Left ventricle myocardium inferior (tissue), 1 donor: ENCODE measurements around the gene ARHGAP42. TPM values are rescaled to one million over a fixed set of nuclear protein-coding genes. Genes with fewer than 3 reads are reported as not detected.

Experiments
- DNase-seq: peaks from one replicate; pipeline ENCODE4 v3.0.0-alpha.2; 2020
- H3K27ac ChIP-seq: fragments of 200-600 bp; replicated peaks from 2 replicates; pipeline ENCODE4 v1.8.0; 2021
- H3K27me3 ChIP-seq: fragments of 200-600 bp; 2 replicates; pipeline ENCODE4 v1.8.0; 2021; ENCODE audit warnings: low read depth
- H3K36me3 ChIP-seq: fragments of 200-600 bp; 2 replicates; pipeline ENCODE4 v1.8.0; 2021
- H3K4me1 ChIP-seq: fragments of 200-600 bp; 2 replicates; pipeline ENCODE4 v1.8.0; 2021
- H3K4me3 ChIP-seq: fragments of 200-600 bp; 2 replicates; pipeline ENCODE4 v1.8.0; 2021; ENCODE audit warnings: mild to moderate bottlenecking, moderate library complexity
- H3K9me3 ChIP-seq: fragments of 200-600 bp; replicated peaks from 2 replicates; pipeline ENCODE4 v1.8.0; 2021
- CTCF ChIP-seq: fragments of 200-600 bp; IDR thresholded peaks from 2 replicates; pipeline ENCODE4 v1.8.0; 2021; ENCODE audit warnings: antibody characterized with exemption, mild to moderate bottlenecking, borderline replicate concordance
- intact Hi-C: fragments of 100-400 bp; cut with micrococcal nuclease; formaldehyde crosslinking; loops from one replicate; pipeline ENCODE4 v1.11.0; 2022
- total RNA-seq: library from RNA; stranded (reverse); fragmentation: NEBNext Ultra II Directional; extraction: Animal tissue kit (Norgen Biotek cat#: 25700); gene quantifications from one replicate; pipeline ENCODE4 v1.2.1, GENCODE V29; 2021
- donor health status: DM: no; HTN: yes; CAD: no; lungs with severe emphysema.

ARHGAP42 gene
- total RNA-seq, 1 donor from 2014 or later: 11.1 TPM

DNA sequence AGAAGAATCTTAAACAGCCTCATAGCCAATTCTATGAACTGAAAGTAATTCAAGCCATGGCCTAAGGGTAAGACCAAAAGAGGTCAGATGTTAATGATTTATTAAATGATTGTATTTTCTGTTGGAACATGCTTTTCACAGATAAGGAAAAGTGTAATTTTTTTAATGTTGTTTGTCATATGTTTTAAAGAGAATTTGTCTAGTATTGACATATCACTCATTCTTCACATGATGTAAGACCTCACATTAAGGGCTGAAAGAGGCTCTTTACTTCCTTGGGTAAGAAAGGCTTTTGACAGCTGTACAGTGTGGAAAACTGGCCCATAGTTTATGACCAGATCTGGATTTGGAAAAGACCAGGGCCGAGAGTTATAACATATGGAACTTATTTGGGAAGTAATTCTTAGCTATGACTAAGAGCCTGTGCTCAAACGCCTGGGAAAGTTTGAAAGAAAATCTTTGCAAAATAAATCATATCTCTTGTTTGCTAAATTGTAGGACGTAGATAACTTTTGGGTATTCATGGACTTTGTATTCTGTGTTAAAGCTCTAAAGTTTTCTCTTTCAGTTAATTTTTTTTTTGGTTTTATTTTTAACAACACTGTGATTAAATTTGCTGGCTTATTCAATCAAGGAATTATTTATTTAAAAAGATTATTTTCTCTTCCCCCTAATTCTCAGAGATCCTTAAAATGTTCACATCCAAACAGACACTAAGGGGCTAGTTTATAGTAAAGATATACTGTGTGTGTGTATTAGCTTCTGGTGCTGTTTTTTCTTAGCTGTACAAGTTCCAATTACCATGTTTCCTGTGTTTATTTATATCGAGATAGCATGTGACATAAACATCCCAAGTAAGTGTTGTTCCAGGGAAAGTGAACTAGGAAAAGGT, 162.2 kb downstream of the ARHGAP42 start:
- H3K4me1 ChIP-seq: peaks cover 33% of the 10 kb centered on the region
- no peak for TF ChIP-seq CTCF
- intact Hi-C loops: no loop called here
- no peak for DNase-seq
- H3K27ac ChIP-seq: peak overlapping the region; percentile 54
- H3K36me3 ChIP-seq: no peaks in the 10 kb centered on the region
- H3K9me3 ChIP-seq: no peaks in the 10 kb centered on the region
- no peaks in the 10 kb centered on the region for H3K27me3 ChIP-seq
- no peak overlapping the region for H3K4me3 ChIP-seq

DNA sequence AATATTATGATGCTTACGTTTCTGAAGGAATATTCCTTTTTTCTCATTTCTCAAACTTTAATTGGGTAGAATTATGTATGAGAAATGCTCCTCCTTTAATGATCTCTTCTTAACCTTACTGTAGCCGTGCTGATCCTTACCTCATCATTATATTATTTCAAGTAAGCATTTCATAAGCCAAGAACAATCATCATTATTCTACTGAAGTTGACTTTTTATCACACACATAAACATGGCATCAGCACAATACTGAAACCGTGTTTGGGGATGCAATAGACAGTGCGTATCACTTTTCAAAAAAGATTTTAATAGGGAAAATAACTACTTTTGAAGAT, 162.8 kb downstream of the ARHGAP42 start:
- no peak for DNase-seq
- Histone ChIP-seq H3K9me3 (no peaks in the 10 kb centered on the region), H3K4me1 (peaks cover 33% of the 10 kb centered on the region), H3K27me3 (no peaks in the 10 kb centered on the region), H3K27ac (peak overlapping the region; percentile 54), H3K36me3 (no peaks in the 10 kb centered on the region), H3K4me3 (no peak overlapping the region)
- TF ChIP-seq CTCF: no peak
- intact Hi-C loops: loop anchor here (10.0 kb wide), 1 partner anchor 75 kb away; no protein-coding TSS in a partner anchor

- Histone ChIP-seq H3K27me3 (no peaks in the 10 kb centered on the region), H3K27ac (no peak overlapping the region), H3K36me3 (no peaks in the 10 kb centered on the region), H3K9me3 (no peaks in the 10 kb centered on the region), H3K4me1 (peaks cover 41% of the 10 kb centered on the region), H3K4me3 (no peak overlapping the region)
- no peak for DNase-seq
- TF ChIP-seq CTCF: no peak
- intact Hi-C loops: loop anchor here (10.0 kb wide), 1 partner anchor 74 kb away; no protein-coding TSS in a partner anchor
Observed at GRCh38 chr11:100851147-100851546, 164.1 kb downstream of the ARHGAP42 start.

DNA sequence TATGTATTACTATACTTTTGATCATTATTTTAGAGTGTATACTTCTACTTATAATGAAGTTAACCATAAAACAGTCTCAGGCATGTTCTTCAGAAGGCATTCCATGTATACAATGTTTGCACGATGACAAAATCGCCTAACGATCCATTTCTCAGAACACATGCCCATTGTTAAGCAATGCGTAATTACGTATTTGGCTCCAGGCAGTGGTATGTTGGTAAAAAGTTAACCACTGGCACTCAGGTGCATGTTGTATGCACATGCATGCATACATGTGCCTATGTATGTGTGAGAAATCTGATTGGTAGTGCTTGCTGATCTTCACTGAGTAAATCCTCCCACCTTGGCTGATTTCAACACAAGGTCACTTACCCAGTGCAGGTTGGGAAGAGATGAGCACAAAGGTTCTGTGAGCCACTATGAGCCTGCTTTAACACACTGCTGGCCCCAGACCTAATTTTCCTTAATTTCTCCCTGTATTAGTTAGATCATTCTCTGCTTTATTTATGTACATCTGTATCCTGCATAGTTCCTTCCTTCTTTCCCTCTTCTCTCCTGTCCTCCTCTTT, 164.6 kb downstream of the ARHGAP42 start:
- Histone ChIP-seq H3K9me3 (no peaks in the 10 kb centered on the region), H3K4me1 (peaks cover 41% of the 10 kb centered on the region), H3K36me3 (no peaks in the 10 kb centered on the region), H3K27ac (no peak overlapping the region), H3K4me3 (no peak overlapping the region), H3K27me3 (no peaks in the 10 kb centered on the region)
- TF ChIP-seq CTCF: no peak
- DNase-seq: no peak
- intact Hi-C loops: loop anchor here (10.0 kb wide), 1 partner anchor 73 kb away; no protein-coding TSS in a partner anchor

GRCh38 chr11:100855466-100856067, 168.5 kb downstream of the ARHGAP42 start:
- intact Hi-C loops: loop anchor here (2.0 to 10.0 kb wide), 3 partner anchors 69 to 279 kb away; no protein-coding TSS in a partner anchor
- H3K4me3 ChIP-seq: no peak overlapping the region
- no peaks in the 10 kb centered on the region for H3K27me3 ChIP-seq
- no peaks in the 10 kb centered on the region for H3K36me3 ChIP-seq
- no peak overlapping the region for H3K27ac ChIP-seq
- no peaks in the 10 kb centered on the region for H3K9me3 ChIP-seq
- DNase-seq: no peak
- TF ChIP-seq CTCF: peak; percentile 80
- peaks cover 14% of the 10 kb centered on the region for H3K4me1 ChIP-seq
